Panc1 (cell line): ENCODE measurements around the gene ATP7B. TPM values are rescaled to one million over a fixed set of nuclear protein-coding genes. Genes with fewer than 3 reads are reported as not detected.

Experiments used
- ATAC-seq: fragments of 200-7000 bp; cut with Tn5 transposase; 2 replicates; pipeline ENCODE4 v1.9.1; 2020; ENCODE audit warnings: mild to moderate bottlenecking, moderate library complexity
- BruUV-seq: library from RNA; stranded (reverse); fragments of 400-500 nt; replicated peaks from 2 replicates; lab custom pipeline; 2021; lab: Mats Ljungman, UMichigan
- CTCF ChIA-PET: fragments of 300-600 bp; sonication (Branson Sonifier 250); formaldehyde crosslinking; loops from one replicate; lab custom pipeline; 2022; ENCODE audit warnings: antibody characterized with exemption; lab: Charles Lee
- POLR2A ChIA-PET: fragments of 300-600 bp; sonication (Branson Sonifier 250); formaldehyde crosslinking; loops from one replicate; lab custom pipeline; 2022; ENCODE audit warnings: antibody characterized with exemption; lab: Charles Lee
- DNase-seq: peaks from one replicate; pipeline ENCODE4 v3.0.0-alpha.2; 2010; ENCODE audit warnings: low read depth, low spot score
- H3K27ac ChIP-seq: 2 replicates; pipeline ENCODE4 v1.5.1; 2011; ENCODE audit warnings: mild to moderate bottlenecking, low read length, inconsistent platforms
- H3K27me3 ChIP-seq: fragments of 200-500 bp; sonication (Bioruptor generic); 2 replicates; pipeline ENCODE4 v1.6.0; 2014; ENCODE audit warnings: low read length, inconsistent platforms; ENCODE audit not compliant: control insufficient read depth, insufficient read depth
- H3K36me3 ChIP-seq: fragments of 200-500 bp; sonication (Bioruptor generic); 2 replicates; pipeline ENCODE4 v1.5.1; 2014; ENCODE audit warnings: inconsistent platforms, mild to moderate bottlenecking, low read length, moderate library complexity; ENCODE audit not compliant: control insufficient read depth, insufficient read depth
- H3K4me1 ChIP-seq: 2 replicates; pipeline ENCODE4 v1.5.1; 2011; ENCODE audit warnings: inconsistent platforms, mild to moderate bottlenecking, low read length, moderate library complexity; ENCODE audit not compliant: control insufficient read depth, insufficient read depth
- H3K4me3 ChIP-seq, 2 experiments: 2 replicates each; pipeline ENCODE4 v1.5.1; 2011 to 2012; ENCODE audit warnings: low read depth in 2 of 2, low read length in 2 of 2, mild to moderate bottlenecking in 2 of 2, inconsistent platforms in 1 of 2, moderate library complexity in 1 of 2
- H3K9me3 ChIP-seq: fragments of 200-500 bp; sonication (Bioruptor generic); 2 replicates; pipeline ENCODE4 v1.5.1; 2014; ENCODE audit warnings: low read depth, mild to moderate bottlenecking, inconsistent platforms, low read length, moderate library complexity; ENCODE audit not compliant: control insufficient read depth, insufficient read depth
- POLR2AphosphoS5 ChIP-seq: IDR thresholded peaks from 2 replicates; pipeline ENCODE4 v1.6.1; 2012; ENCODE audit warnings: mild to moderate bottlenecking, low read depth, low read length, moderate library complexity
- SIN3A ChIP-seq: IDR thresholded peaks from 2 replicates; pipeline ENCODE4 v1.6.1; 2012; ENCODE audit warnings: low read depth, mild to moderate bottlenecking, low read length, moderate library complexity, borderline replicate concordance; ENCODE audit not compliant: insufficient read depth
- TCF7L2 ChIP-seq: IDR thresholded peaks from 2 replicates; pipeline ENCODE4 v1.6.1; 2011; ENCODE audit warnings: mild to moderate bottlenecking, low read depth, low read length, inconsistent platforms
- in situ Hi-C: cut with HindIII; loops from 2 replicates; pipeline ENCODE4 v1.10.0; 2016; ENCODE audit warnings: low sequenced_read_pairs, low pct_unique_long_range_greater_than_20kb
- intact Hi-C: fragments of 100-400 bp; cut with micrococcal nuclease; formaldehyde crosslinking; loops from one replicate; pipeline ENCODE4 v1.10.0; 2022; ENCODE audit not compliant: unreplicated experiment
- total RNA-seq: library from RNA; stranded (reverse); gene quantifications from one replicate; pipeline ENCODE4 v1.2.1, GENCODE V29; 2021; ENCODE audit not compliant: unreplicated experiment
- TF ChIP-seq, protein P1 (sequence below), 2 experiments: IDR thresholded peaks; 2 replicates each; pipeline ENCODE4 v1.6.1; 2011 to 2012; ENCODE audit warnings: low read depth in 2 of 2, control low read depth in 1 of 2, low read length in 1 of 2, mild to moderate bottlenecking in 1 of 2, moderate library complexity in 1 of 2; ENCODE audit not compliant: insufficient read depth in 1 of 2
- TF ChIP-seq, protein P2 (sequence below): fragments of 450-650 bp; IDR thresholded peaks from 2 replicates; pipeline ENCODE4 v1.5.1; 2017; ENCODE audit warnings: mild to moderate bottlenecking

Gene ATP7B
- total RNA-seq, 1 experiment from 2014 or later = 19.6 TPM

DNA sequence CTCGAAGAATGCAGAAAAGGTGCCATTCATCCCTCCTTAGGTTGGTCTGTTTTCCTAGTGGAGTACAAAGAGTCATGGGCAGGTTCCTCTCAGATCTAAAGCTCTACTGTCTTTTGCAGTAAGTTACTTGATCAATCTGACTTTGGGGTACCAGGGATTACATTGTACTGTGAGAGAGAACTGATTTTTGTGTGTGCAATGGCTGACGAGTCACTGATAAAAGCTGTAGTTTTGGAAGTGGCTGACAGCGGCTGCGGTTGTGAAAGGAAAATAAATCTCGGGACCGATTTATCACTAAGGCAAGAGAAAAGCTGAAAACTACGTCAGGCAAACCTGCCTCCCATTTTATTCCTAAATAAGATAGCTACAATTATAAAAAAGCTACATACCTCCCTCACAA lies 40.1 kb upstream of the ATP7B start:
- no peak overlapping the region for H3K4me3 ChIP-seq
- in situ Hi-C loops = no loop called here
- DNase-seq (no peak), ATAC-seq (no peak)
- no TSS peak for BruUV-seq
- POLR2A ChIA-PET = no interaction called here
- CTCF ChIA-PET = interaction anchor here (0.6 kb wide), 1 partner anchor 8 kb away, joined by 5 read pairs; no protein-coding TSS in a partner anchor
- intact Hi-C loops = no loop called here
- no peaks in the 10 kb centered on the region for H3K9me3 ChIP-seq
- H3K27ac ChIP-seq = no peak overlapping the region
- TF ChIP-seq SIN3A (no peak), TCF7L2 (no peak), POLR2AphosphoS5 (no peak)
- TF ChIP-seq, protein P1, sequence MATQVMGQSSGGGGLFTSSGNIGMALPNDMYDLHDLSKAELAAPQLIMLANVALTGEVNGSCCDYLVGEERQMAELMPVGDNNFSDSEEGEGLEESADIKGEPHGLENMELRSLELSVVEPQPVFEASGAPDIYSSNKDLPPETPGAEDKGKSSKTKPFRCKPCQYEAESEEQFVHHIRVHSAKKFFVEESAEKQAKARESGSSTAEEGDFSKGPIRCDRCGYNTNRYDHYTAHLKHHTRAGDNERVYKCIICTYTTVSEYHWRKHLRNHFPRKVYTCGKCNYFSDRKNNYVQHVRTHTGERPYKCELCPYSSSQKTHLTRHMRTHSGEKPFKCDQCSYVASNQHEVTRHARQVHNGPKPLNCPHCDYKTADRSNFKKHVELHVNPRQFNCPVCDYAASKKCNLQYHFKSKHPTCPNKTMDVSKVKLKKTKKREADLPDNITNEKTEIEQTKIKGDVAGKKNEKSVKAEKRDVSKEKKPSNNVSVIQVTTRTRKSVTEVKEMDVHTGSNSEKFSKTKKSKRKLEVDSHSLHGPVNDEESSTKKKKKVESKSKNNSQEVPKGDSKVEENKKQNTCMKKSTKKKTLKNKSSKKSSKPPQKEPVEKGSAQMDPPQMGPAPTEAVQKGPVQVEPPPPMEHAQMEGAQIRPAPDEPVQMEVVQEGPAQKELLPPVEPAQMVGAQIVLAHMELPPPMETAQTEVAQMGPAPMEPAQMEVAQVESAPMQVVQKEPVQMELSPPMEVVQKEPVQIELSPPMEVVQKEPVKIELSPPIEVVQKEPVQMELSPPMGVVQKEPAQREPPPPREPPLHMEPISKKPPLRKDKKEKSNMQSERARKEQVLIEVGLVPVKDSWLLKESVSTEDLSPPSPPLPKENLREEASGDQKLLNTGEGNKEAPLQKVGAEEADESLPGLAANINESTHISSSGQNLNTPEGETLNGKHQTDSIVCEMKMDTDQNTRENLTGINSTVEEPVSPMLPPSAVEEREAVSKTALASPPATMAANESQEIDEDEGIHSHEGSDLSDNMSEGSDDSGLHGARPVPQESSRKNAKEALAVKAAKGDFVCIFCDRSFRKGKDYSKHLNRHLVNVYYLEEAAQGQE (IDR thresholded peaks at IDR 0.05; ENCODE audit: insufficient read depth in 1 of 2, low read depth in 2 of 2, low read length in 1 of 2) = no peak
- TF ChIP-seq, protein P2, sequence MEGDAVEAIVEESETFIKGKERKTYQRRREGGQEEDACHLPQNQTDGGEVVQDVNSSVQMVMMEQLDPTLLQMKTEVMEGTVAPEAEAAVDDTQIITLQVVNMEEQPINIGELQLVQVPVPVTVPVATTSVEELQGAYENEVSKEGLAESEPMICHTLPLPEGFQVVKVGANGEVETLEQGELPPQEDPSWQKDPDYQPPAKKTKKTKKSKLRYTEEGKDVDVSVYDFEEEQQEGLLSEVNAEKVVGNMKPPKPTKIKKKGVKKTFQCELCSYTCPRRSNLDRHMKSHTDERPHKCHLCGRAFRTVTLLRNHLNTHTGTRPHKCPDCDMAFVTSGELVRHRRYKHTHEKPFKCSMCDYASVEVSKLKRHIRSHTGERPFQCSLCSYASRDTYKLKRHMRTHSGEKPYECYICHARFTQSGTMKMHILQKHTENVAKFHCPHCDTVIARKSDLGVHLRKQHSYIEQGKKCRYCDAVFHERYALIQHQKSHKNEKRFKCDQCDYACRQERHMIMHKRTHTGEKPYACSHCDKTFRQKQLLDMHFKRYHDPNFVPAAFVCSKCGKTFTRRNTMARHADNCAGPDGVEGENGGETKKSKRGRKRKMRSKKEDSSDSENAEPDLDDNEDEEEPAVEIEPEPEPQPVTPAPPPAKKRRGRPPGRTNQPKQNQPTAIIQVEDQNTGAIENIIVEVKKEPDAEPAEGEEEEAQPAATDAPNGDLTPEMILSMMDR = no peak
- no peaks in the 10 kb centered on the region for H3K4me1 ChIP-seq
- no peaks in the 10 kb centered on the region for H3K36me3 ChIP-seq
- H3K27me3 ChIP-seq = no peaks in the 10 kb centered on the region

DNA sequence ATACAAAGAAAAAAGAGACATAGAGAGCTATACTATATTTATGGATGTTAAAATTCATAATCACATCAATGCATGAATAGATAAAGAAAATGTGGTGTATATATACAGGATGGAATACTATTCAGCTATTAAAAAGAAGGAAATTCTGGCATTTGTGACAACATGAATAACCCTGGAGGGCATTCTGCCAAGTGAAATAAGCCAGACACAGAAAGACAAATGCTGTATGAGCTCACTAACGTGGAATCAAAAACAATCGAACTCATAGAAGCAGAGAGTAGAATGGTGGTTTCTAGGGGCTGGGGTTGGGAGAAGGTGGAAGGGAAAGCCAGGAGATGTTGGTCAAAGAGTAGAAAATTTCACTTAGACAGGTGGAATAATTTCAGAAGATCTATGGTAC lies 37.3 kb upstream of the ATP7B start:
- ChIA-PET POLR2A (no interaction called here), CTCF (no interaction called here)
- Histone ChIP-seq H3K27me3 (no peaks in the 10 kb centered on the region), H3K4me3 (no peak overlapping the region), H3K36me3 (no peaks in the 10 kb centered on the region), H3K4me1 (no peaks in the 10 kb centered on the region), H3K9me3 (no peaks in the 10 kb centered on the region), H3K27ac (no peak overlapping the region)
- no peak for DNase-seq
- in situ Hi-C loops = no loop called here
- TF ChIP-seq POLR2AphosphoS5 (no peak), SIN3A (no peak), TCF7L2 (no peak)
- TF ChIP-seq, protein P1 (IDR thresholded peaks at IDR 0.05; ENCODE audit: insufficient read depth in 1 of 2, low read depth in 2 of 2, low read length in 1 of 2) = no peak
- TF ChIP-seq, protein P2 = no peak
- no TSS peak for BruUV-seq
- intact Hi-C loops = no loop called here
- ATAC-seq = no peak
